GM15510 (cell line): Measurements from ENCODE around the gene RAP1GAP2.

Source experiments
- POLR2A ChIP-seq: IDR thresholded peaks from 3 replicates; pipeline ENCODE4 v1.6.1; 2011; ENCODE audit warnings: borderline replicate concordance; ENCODE audit not compliant: insufficient read length; ENCODE audit errors: extremely low read depth

The RAP1GAP2 gene

GRCh38 chr17:2780931-2781454 lies 15.2 kb upstream of the RAP1GAP2 start:
- no peak for TF ChIP-seq POLR2A

DNA sequence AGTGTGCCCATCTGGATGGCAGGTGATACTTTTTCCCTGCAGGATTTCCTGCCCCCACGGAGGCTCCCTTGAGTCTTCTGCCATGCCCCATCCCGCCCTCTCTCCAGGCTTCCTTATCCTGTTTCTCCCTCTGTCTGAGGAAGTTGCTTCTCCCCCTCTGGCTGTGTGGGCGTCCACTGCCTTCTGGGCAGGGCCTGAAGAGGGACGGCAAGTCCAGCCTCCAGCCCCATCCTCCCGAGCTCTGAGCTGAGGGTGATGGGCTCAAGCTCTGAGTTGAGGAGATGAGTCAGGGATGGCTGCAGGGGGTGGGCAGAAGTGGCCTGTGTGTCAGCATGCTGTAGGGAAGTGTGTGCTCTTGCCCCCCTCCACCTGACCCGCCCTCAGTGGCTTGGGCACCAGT lies 14.2 kb upstream of the RAP1GAP2 start:
- TF ChIP-seq POLR2A, result no peak

GRCh38 chr17:2783310-2784030 lies 12.8 kb upstream of the RAP1GAP2 start:
- no peak for TF ChIP-seq POLR2A

DNA sequence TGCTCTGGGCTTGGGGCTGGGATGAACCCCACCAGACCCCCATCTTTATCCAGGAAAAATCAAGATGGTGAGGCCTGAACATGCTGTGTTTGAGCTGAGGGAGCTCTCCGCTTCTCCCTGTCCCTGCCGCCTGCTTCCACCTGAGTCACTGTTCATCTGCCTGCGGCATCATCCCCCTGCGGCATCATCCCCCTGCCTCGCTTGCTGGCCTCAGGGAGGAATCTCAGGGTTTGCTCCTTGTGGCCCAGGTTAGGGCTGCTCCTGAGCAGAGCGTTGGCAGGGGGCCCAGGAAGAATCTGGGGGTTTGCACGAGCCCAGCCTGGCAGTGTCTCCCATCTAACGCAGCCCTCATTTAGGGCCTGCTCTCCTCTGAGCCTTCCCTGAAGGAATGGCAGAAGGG lies 11.4 kb upstream of the RAP1GAP2 start:
- TF ChIP-seq POLR2A, result no peak

DNA sequence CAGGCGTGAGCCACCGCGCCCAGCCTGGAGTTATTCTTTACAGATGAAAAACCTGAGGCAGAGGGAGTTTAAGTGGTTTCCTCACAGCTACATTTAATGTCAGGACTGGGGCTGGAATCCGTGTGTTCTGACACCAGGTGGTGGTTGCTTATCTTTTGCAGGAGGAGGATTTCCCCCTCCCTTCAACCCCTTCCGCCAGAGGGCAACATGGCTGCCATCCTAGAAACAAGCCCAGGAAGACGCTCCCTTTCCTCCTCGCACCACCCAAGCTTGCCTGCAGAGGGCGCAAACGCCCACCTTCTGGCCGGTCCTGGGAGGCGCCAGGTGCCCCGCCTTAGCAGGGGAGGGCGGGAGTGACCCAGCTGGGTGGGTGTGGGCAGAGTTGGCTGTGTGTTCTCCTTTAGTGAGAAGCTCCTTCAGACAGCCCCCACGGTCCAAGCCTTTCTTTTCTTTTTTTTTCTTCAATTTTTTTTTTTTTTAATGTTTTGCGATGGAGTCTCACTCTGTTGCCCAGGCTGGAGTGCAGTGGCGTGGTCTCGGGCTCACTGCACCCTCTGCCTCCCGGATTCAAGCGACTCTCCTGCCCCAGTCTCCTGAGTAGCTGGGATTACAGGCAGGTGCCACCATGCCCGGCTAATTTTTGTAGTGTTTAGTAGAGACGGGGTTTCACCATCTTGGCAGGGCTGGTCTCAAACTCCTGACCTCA lies 9.9 kb upstream of the RAP1GAP2 start:
- no peak for TF ChIP-seq POLR2A

- no peak for TF ChIP-seq POLR2A
These were observed 6.5 kb upstream of the RAP1GAP2 start for GRCh38 chr17:2789700-2790099.

DNA sequence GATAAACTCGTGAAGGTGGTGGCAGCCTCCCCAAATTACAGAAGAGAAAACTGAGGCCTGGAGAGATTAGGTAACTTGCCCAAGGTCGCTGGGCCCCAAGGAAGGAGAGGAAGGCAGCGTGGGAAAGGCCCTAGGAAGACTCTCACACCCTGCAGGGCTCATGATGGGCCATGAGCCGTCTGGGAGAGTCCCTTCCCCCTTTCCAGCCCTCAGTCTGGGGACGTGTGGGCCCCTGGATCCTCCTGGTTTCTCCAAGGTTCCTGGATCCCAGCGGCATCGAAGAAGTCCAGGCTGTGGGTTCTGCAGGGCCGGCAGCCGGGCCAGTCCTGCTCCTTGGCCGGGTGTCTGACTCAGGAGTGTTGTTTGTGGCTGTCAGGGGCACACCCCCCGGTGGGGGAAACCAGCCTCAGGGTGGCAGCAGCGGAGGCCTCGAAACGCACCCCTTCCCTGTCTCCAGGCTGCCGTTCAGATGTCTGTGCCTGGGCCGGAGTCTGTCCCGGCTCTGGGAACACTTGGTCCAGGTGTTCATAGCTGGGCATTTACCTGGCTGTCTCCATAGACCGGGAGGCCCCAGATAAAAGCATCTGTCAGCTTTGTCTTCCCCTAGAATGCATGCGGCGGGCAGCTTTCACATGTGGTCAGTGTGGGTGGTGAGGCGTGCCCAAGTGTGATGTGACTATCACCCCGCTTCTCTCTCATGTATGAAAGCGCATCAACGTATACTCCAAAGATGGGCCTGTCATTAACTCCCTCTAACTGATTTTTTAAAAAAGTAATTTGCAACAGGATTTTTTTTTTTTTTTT lies 3.7 kb upstream of the RAP1GAP2 start:
- TF ChIP-seq POLR2A, result no peak

GRCh38 chr17:2794111-2794803 lies 2.0 kb upstream of the RAP1GAP2 start:
- no peak for TF ChIP-seq POLR2A

- TF ChIP-seq POLR2A, result no peak
These were observed 636 bp upstream of the RAP1GAP2 start for GRCh38 chr17:2795441-2796163.

- no peak for TF ChIP-seq POLR2A
These were observed 988 bp downstream of the RAP1GAP2 start for GRCh38 chr17:2797226-2797625.

DNA sequence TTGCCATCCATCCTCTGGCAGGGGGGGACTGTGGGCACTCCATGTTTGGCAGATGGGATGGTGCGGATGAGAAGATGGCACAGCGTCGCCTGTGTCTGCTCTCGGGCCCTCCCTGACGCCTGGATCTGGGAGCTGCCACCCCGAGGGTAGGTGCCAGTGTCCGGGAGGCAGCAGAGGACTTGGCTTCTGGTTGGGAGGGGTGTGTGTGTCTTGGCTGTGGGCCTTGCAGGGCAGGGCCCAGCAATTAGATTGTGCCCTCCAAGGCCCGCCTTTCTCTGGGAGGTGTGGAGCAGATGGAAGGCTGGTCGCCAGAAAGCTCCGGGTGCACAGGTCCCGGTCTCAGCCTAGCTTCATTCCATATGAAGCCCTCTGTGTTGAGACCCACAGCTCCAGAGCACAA lies 1.4 kb downstream of the RAP1GAP2 start:
- TF ChIP-seq POLR2A, result no peak

DNA sequence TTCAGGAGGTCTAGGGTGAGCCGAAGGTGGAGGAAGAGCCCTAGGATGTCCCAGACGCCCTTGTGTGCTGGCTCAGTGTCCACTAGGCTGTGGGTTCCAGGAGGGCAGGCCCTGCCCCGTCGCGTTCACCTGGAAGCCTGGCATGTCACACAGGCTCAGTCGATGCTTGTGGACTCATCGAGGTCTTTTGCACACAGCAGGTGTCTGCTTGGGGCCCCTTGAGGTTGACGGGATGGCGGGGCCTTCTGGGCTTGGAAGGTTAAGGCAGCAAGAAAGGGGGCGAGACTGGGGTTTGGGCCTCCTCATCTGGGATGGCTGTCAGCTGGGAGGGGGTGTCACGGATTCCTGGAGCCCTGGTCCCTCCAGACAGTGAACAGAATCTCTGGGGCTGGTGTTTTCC lies 1.9 kb downstream of the RAP1GAP2 start:
- TF ChIP-seq POLR2A, result no peak

DNA sequence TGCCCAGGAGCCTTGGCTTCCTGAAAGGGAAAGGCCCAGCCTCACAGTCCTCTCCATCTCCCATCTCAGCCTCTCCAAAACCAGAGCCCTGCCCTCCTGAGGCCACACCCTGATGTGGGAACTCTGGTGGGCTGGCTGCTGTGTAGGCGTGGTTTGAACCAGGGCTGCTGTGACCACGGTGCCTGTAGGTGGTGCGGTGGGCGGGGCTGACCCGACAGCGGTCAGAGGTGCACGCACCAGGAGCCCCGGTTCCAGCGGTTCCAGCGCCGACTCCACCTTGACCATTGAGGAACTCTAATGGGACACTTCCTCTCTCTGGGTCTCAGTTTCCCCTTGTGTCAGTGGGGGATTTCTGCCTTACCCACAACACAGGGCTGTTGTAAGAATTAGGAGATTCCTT lies 2.4 kb downstream of the RAP1GAP2 start:
- TF ChIP-seq POLR2A, result no peak

- no peak for TF ChIP-seq POLR2A
These were observed 3.4 kb downstream of the RAP1GAP2 start for GRCh38 chr17:2799653-2800052.

GRCh38 chr17:2800367-2800766 lies 4.1 kb downstream of the RAP1GAP2 start:
- no peak for TF ChIP-seq POLR2A

DNA sequence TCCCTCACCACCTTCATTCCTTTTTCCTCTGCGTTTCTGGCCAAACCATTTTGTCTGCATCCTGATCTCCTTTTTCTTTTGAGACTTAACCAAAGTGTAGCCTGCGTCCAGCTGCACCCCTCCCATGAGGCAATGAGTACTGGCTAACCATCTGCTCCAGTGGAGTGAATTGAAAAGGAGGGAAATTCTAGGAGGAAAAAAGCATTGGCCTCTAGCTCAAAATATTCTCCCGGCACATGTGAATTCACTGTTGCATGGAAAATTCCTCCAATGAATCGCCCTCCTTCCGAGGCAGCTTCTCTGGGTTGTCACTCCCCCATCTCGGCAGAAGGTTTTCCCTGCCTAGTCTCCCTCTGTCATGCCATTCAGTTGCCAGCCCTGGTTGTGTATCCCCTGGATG lies 5.6 kb downstream of the RAP1GAP2 start:
- no peak for TF ChIP-seq POLR2A
